ENCODE measurements around the gene ANAPC7. TPM values are rescaled to one million over a fixed set of nuclear protein-coding genes. Genes with fewer than 3 reads are reported as not detected.
A peak's percentile ranks its signal among the peaks of the same experiment; 100 is the strongest.

The ANAPC7 gene
- total and polyA plus RNA-seq, 9 of the 15 experiments (the other 6 are each of a cell fraction or from before 2014, with no cell fraction given): 46.7 to 158 (median 109) TPM

- TF ChIP-seq ZBTB12 (CRISPR knock-in tag; IDR thresholded peaks at IDR 0.05) (no peak), MNT (conservative IDR thresholded peaks at IDR 0.05) (peak; percentile 61 to 90), XRCC5 (IDR thresholded peaks at IDR 0.05; ENCODE audit: low read depth, low read length) (no peak; the same call in 1 of the 2 replicates), MECOM (CRISPR knock-in tag; IDR thresholded peaks at IDR 0.05) (no peak), ARID4B (CRISPR knock-in tag; IDR thresholded peaks at IDR 0.05) (peak; percentile 95), TAF15 (IDR thresholded peaks at IDR 0.05; ENCODE audit: low read depth, low read length) (no peak), ZNF785 (CRISPR knock-in tag; IDR thresholded peaks at IDR 0.05) (no peak), MYNN (IDR thresholded peaks at IDR 0.05) (0 out of 2 replicates have a peak, but pooled peaks have one; percentile 38), MYNN (CRISPR knock-in tag; IDR thresholded peaks at IDR 0.05) (no peak)
Observed at GRCh38 chr12:110449799-110450497, 46.4 kb upstream of the ANAPC7 start, which contains the start of gene ARPC3 (continued).
